HG02884 (cell line): ENCODE results near the gene TBC1D13.
"Not testable (repeated sequence)": the region's sequence is repeated elsewhere in the genome, so short reads cannot be mapped to it uniquely, and the experiment has no call there.

Source experiments
- ATAC-seq: cut with Tn5 transposase; IDR thresholded peaks from one replicate; pipeline ENCODE4 v1.9.1; 2021; ENCODE audit warnings: mild to moderate bottlenecking, moderate library complexity; ENCODE audit not compliant: unreplicated experiment

TBC1D13 gene

GRCh38 chr9:128786681-128787601 is at the start of gene TBC1D13:
Gene TBC1D13 (plus strand): TSS chr9:128787253. CDS start chr9:128787354, 101 bp downstream.
- ATAC-seq = peak; percentile 82

GRCh38 chr9:128742401-128742800 is 44.7 kb upstream of the TBC1D13 start:
- no peak for ATAC-seq

- no peak for ATAC-seq
Observed at GRCh38 chr9:128743421-128743820, 43.6 kb upstream of the TBC1D13 start.

GRCh38 chr9:128747241-128747640 is 39.8 kb upstream of the TBC1D13 start:
- no peak for ATAC-seq

- ATAC-seq = no peak
Observed at GRCh38 chr9:128750926-128751595, 36.0 kb upstream of the TBC1D13 start.

GRCh38 chr9:128753627-128754026 is 33.4 kb upstream of the TBC1D13 start:
- ATAC-seq = no peak

- ATAC-seq = no peak
Observed at GRCh38 chr9:128757602-128758001, 29.5 kb upstream of the TBC1D13 start.

GRCh38 chr9:128762671-128763449 is 24.2 kb upstream of the TBC1D13 start:
- no peak for ATAC-seq

- ATAC-seq = no peak
Observed at GRCh38 chr9:128764361-128764760, 22.7 kb upstream of the TBC1D13 start.

GRCh38 chr9:128765499-128765898 is 21.6 kb upstream of the TBC1D13 start:
- no peak for ATAC-seq

GRCh38 chr9:128768606-128769005 is 18.4 kb upstream of the TBC1D13 start:
- ATAC-seq = no peak

GRCh38 chr9:128770286-128771030 is 16.6 kb upstream of the TBC1D13 start:
- no peak for ATAC-seq

- ATAC-seq = peak; percentile 43
Observed at GRCh38 chr9:128771094-128771721, 15.8 kb upstream of the TBC1D13 start.

- peak; percentile 77 for ATAC-seq
Observed at GRCh38 chr9:128771745-128772519, 15.1 kb upstream of the TBC1D13 start, which contains the start of gene ZER1. Gene ZER1 (minus strand): TSS chr9:128771927. CDS start chr9:128755565, 16,362 bp downstream.

- no peak for ATAC-seq
Observed at GRCh38 chr9:128773049-128773448, 14.0 kb upstream of the TBC1D13 start.

- no peak for ATAC-seq
Observed at GRCh38 chr9:128774804-128775203, 12.2 kb upstream of the TBC1D13 start.

- not testable (repeated sequence) for ATAC-seq
Observed at GRCh38 chr9:128780093-128780492, 7.0 kb upstream of the TBC1D13 start.

GRCh38 chr9:128781187-128782070 is 5.6 kb upstream of the TBC1D13 start:
- no peak for ATAC-seq
